HEK293T (cell line): ENCODE data around the gene CNN3.

Experiments
- ELF4 ChIP-seq: fragments of 450-650 bp; IDR thresholded peaks from 2 replicates; pipeline ENCODE4 v1.6.1; 2017; ENCODE audit warnings: antibody characterized with exemption
- FOXM1 ChIP-seq: fragments of 450-650 bp; IDR thresholded peaks from 2 replicates; pipeline ENCODE4 v1.6.1; 2017; ENCODE audit warnings: mild to moderate bottlenecking, borderline replicate concordance
- L3MBTL2 ChIP-seq: fragments of 450-650 bp; conservative IDR thresholded peaks from 2 replicates; pipeline ENCODE4 v1.6.1; 2016; ENCODE audit warnings: mild to moderate bottlenecking
- SUZ12 ChIP-seq: fragments of 450-650 bp; IDR thresholded peaks from 2 replicates; pipeline ENCODE4 v1.6.1; 2016; ENCODE audit warnings: mild to moderate bottlenecking
- TARDBP ChIP-seq: fragments of 450-650 bp; IDR thresholded peaks from 2 replicates; pipeline ENCODE4 v1.6.1; 2016

GRCh38 chr1:94966033-94966432 lies 39.1 kb upstream of the CNN3 start:
- no peak for TF ChIP-seq FOXM1
- TF ChIP-seq TARDBP = no peak
- TF ChIP-seq ELF4 = no peak
- TF ChIP-seq L3MBTL2 = no peak
- TF ChIP-seq SUZ12 = no peak
